Activated CD4-positive, alpha-beta T cell treated with anti-CD3 and anti-CD28 coated beads, Interleukin-2, amount 50 U/mL, for 1 hour (primary cell): ENCODE measurements around the gene ETV5.

ENCODE experiments used
- DNase-seq: peaks from one replicate; pipeline ENCODE4 v3.0.0-alpha.2; 2020

ETV5 gene

DNA sequence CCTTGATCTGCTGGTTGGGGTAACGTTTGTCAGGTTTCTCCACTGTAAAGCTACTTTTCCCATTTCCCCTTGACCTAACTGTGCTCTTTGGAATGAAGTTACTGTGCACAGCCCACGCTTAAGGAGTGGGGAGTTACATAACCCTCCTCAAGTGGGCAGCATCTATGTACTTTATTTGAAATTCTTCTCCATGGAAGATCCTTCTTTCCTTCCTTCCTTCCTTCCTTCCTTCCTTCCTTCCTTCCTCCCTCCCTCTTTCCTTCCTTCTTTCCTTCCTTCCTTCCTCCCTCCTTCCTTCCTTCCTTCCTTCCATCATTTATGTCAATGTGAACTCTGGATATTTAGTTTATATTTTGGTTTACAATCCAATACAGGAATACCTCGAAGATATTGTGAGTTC, 94.0 kb downstream of the ETV5 start:
- DNase-seq: no peak

DNA sequence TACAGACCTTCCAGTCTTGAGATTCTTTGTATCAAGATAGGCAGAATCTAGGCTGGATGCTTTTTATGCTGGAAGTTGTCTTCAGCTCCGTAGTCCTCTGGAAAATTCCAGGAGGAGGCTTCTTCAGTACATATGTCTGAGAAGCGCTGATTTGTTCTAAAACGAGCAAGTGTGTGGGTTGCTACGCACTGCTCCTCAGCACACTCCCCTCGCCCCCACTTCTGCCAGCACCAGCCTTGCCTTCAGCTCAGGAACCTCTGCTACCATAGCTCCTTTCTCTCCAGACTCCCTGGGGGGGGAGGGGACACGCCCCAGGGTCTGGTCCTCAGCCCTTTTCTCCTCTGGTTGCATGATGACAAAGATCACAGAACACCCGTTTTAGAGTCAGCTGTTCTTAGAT, 95.6 kb downstream of the ETV5 start:
- DNase-seq: no peak

DNA sequence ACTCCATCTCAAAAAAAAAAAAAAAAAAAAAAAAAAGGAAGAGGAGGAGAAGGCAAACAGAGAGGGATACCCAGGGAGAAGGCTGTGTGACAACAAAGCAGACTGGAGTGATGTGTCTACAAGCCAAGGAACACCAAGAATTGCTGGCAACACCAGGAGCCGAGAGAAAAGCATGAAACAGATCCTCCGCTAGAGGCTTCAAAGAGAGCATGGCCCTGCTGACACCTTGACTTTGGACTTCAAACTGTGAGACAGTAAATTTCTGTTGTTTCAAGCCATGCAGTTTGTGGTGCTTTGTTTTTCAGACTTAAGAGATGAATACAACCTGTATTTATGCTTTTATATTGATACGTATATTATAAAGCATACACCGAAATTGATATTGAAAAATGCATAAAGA, 96.8 kb downstream of the ETV5 start:
- DNase-seq: no peak

DNA sequence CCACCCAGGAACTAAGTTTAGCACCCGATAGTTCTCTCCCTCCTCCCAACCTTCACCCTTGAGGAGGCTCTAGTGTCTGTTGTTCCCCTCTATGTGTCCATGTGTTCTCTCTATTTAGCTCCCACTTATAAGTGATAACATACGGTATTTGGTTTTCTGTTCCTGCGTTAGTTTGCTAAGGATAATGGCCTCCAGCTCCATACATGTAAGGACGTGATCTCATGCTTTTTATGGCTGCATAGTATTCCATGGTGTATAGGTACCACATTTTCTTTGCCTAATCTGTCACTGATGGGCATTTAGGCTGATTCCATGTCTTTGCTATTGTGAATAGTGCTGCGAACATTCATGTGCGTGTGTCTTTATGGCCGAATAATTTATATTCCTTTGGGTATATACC, 104.2 kb downstream of the ETV5 start:
- DNase-seq: no peak

DNA sequence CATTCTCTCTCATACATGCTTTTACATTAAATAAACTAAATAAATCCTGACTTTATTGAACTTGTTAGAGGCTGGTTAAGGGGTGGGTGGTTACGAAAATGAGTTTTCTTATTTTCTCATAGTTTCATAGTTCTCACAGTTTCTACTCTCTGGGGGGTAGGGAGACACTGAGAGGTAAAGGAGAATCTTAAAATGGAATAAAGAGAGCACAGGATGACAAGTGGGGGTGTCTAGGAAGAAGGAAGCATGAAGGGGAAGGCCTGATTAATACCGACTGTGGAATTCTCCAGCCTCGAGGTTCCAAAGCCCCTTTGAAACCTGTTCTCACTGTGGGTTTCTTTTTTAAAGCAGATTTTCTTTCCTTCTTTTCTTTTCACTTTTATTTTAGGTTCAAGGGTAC, 104.7 kb downstream of the ETV5 start:
- DNase-seq: no peak

DNA sequence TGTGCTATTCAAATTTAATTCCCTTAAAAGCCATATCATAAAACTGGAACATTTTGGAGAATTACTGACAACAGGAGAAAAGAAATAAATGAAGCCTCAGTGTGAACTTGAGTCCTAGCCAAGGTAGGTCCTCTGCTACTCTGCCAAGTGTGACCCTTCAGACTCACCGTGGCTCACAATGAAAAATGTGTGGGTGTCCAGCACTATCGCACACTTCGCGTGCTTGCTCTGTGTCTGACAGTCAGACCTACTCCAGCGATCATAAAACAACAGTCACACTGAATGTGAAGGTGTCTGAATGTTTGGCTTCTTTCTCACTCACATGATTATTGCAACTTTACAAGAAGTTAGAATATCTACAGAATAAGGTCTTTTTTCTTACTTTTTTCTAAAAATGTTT, 105.3 kb downstream of the ETV5 start:
- no peak for DNase-seq

DNA sequence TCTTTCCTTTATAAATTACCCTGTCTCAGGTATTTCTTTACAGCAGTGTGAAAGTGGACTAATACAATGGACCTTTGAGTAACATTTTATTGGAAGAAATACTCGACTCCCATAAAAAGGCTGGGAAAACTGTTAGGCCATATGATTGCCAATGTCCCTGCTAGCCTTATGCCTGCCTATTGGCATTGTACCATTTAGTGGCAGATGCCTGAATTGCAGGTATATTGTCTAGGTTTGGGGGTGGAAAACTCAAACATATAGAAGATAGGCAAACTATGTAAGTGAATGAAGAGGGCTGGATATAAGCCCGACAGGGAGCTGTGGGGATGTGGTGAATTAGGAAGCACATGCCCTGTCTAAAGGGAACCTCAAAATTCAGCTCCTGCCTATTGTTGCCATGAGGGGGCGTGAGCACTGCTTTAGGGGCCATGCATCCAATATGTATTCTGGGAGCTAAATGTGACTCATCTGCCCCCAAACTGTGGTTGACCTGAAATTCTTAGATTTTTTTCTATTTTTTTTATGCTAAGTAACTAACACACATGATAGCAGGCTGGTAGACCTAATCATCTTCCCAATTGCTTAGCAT, 105.9 kb downstream of the ETV5 start:
- DNase-seq: no peak

DNA sequence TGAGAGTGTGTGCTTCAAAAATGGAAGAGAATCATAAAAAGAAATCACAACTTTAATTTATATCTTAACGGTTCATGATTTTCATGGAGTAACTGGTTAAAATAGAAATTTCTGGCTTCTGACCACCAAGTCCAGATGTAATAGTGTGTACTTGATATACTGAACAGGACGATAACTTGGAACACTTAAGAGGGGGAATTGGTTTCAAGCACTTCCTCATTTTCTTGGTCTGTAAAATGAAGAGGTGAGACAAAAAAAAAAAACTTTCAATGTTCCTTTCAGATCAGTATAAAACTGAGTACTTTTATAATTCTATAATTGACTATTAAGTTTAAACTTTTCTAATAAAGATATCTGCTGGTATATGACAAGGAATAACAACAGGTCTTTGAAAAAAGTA, 107.0 kb downstream of the ETV5 start:
- no peak for DNase-seq

DNA sequence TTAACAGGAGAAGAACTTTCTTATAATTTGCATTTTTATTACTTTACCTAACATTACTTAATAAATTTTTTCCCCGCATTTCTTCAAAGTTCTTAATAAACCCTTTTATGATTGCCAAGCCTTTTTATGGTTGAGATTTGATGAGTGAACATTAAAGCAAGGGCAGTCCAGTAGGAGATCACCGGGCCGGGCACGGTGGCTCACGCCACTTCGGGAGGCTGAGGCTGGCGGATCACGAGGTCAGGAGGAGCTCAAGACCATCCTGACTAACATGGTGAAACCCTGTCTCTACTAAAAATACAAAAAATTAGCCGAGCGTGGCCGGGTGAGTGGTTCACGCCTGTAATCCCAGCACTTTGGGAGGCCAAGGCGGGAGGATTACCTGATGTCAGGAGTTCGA, 109.7 kb downstream of the ETV5 start:
- DNase-seq: no peak

DNA sequence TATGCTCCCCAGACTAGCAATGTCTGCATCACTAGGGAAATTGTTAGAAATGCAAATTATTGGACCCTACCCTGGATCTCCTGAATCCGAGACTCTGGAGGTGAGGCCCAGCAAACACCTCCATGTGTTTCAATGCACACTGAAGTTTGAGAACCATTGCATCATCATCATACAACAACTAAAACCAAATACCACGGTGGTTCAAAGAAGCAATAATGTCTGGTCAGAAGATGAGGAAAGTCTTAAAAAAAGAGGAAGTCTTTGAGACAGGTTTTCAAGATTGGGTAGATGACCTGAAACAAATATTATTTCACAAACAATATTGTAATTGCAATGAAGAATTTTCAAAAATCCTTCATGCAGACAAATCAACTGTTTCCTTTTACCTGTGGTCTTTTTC, 110.8 kb downstream of the ETV5 start:
- DNase-seq: no peak

DNA sequence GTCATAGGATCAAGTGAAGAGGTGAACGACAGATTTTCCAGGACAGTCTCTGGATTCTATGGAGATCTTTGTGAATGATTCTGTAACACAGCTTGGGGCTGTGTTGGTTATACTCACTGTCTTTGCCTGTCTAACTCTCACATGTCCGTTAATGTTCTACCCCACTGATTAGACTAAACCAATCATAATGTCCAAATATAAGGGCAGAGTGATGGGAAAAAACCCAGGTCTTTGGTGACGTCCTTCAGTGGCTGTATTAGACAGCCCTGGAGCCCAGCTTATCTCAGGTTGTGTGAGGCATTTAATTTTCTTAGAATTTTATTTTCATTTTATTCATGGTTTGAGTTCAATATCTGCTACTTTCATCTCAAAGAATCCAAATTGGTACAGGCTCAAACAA, 111.8 kb downstream of the ETV5 start:
- DNase-seq: no peak
